Measurements from ENCODE around the gene ZBTB18. TPM values are rescaled to one million over a fixed set of nuclear protein-coding genes. Genes with fewer than 3 reads are reported as not detected.

The ZBTB18 gene
- total RNA-seq, 2 experiments from 2014 or later = 8.2 TPM

- no peak for TF ChIP-seq CTCF (IDR thresholded peaks at IDR 0.05)
- intact Hi-C loops (cut with micrococcal nuclease) = loop anchor here (5.0 kb wide), 1 partner anchor 222 kb away; no protein-coding TSS in a partner anchor
- Mint-ChIP-seq H3K27ac (peak overlapping the region; percentile 87), H3K9me3 (no peaks in the 10 kb centered on the region), H3K4me1 (ENCODE audit: low read depth) (peaks cover 40% of the 10 kb centered on the region), H3K27me3 (no peaks in the 10 kb centered on the region), H3K4me3 (peak overlapping the region; percentile 90), H3K36me3 (ENCODE audit: low read depth) (no peaks in the 10 kb centered on the region)
- CTCF ChIA-PET = no interaction called here
- DNase-seq = peak; percentile 9
- POLR2A ChIA-PET = no interaction called here
- ATAC-seq = no peak
Measured at GRCh38 chr1:244050014-244050834, 859 bp upstream of the ZBTB18 start.

DNA sequence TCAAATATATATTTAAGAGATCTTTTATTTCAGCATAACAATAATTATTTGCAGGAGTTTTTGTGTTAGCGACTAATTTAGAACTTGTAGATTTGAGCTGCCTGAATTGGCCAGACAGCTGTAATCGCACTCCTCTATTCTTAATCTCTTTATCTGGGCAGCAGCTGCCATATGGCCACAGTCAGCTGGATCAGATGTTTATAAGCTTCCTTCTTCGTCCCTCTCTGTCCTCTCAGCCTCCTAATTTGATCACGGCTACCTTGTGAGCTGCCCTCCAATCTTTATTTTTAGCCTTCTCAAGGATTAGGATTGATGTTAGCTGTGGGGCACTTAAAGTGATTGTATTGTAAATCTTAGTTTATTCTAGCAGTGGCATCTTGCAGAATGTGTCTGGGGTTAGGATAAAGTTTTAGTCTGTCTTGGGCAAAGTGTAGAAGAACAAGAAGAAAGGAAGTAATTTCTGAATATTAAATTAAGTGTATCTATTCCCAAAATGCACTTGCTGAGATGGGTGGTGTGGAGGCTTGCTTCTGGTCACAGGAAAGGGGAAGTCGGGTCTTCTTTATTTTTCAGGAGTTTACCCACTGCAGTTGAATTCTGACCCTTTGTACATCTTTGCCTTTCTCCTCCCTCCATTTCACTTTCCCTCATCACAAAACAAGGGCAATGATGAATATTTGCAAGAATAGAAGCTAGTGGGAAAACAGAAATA, 1.1 kb downstream of the ZBTB18 start:
- Mint-ChIP-seq H3K9me3 (no peaks in the 10 kb centered on the region), H3K4me3 (no peak overlapping the region), H3K36me3 (ENCODE audit: low read depth) (peaks cover 8% of the 10 kb centered on the region), H3K4me1 (ENCODE audit: low read depth) (peaks cover 37% of the 10 kb centered on the region), H3K27me3 (no peaks in the 10 kb centered on the region), H3K27ac (no peak overlapping the region)
- TF ChIP-seq CTCF (IDR thresholded peaks at IDR 0.05) = no peak
- POLR2A ChIA-PET = interaction anchor here (0.6 to 1.5 kb wide), 2 partner anchors 12 to 21 kb away, joined by 3 to 5 read pairs; no protein-coding TSS in a partner anchor
- no peak for ATAC-seq
- CTCF ChIA-PET = interaction anchor here (1.1 to 1.5 kb wide), 4 partner anchors 9 to 708 kb away, joined by 3 to 4 read pairs (median 3); no protein-coding TSS in a partner anchor
- intact Hi-C loops (cut with micrococcal nuclease) = loop anchor here (5.0 kb wide), 1 partner anchor 220 kb away; no protein-coding TSS in a partner anchor
- no peak for DNase-seq

- ATAC-seq = no peak
- intact Hi-C loops (cut with micrococcal nuclease) = loop anchor here (5.0 kb wide), 1 partner anchor 219 kb away; no protein-coding TSS in a partner anchor
- CTCF ChIA-PET = interaction anchor here (1.1 to 1.9 kb wide), 5 partner anchors 8 to 709 kb away, joined by 3 to 4 read pairs (median 3); no protein-coding TSS in a partner anchor
- Mint-ChIP-seq H3K36me3 (ENCODE audit: low read depth) (peaks cover 9% of the 10 kb centered on the region), H3K27ac (no peak overlapping the region), H3K4me3 (no peak overlapping the region), H3K4me1 (ENCODE audit: low read depth) (peaks cover 41% of the 10 kb centered on the region), H3K9me3 (no peaks in the 10 kb centered on the region), H3K27me3 (no peaks in the 10 kb centered on the region)
- no peak for TF ChIP-seq CTCF (IDR thresholded peaks at IDR 0.05)
- no peak for DNase-seq
- POLR2A ChIA-PET = interaction anchor here (1.5 kb wide), 2 partner anchors 10 to 11 kb away, joined by 5 to 6 read pairs; no protein-coding TSS in a partner anchor
Measured at GRCh38 chr1:244052728-244053312, 1.7 kb downstream of the ZBTB18 start.

DNA sequence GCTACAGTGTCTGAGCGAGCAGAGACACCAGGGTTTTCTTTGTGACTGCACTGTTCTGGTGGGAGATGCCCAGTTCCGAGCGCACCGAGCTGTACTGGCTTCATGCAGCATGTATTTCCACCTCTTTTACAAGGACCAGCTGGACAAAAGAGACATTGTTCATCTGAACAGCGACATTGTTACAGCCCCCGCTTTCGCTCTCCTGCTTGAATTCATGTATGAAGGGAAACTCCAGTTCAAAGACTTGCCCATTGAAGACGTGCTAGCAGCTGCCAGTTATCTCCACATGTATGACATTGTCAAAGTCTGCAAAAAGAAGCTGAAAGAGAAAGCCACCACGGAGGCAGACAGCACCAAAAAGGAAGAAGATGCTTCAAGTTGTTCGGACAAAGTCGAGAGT, 2.7 kb downstream of the ZBTB18 start:
- no peak for TF ChIP-seq CTCF (IDR thresholded peaks at IDR 0.05)
- Mint-ChIP-seq H3K27me3 (no peaks in the 10 kb centered on the region), H3K4me3 (no peak overlapping the region), H3K4me1 (ENCODE audit: low read depth) (peaks cover 44% of the 10 kb centered on the region), H3K9me3 (no peaks in the 10 kb centered on the region), H3K27ac (no peak overlapping the region), H3K36me3 (ENCODE audit: low read depth) (peaks cover 9% of the 10 kb centered on the region)
- intact Hi-C loops (cut with micrococcal nuclease) = loop anchor here (5.0 kb wide), 1 partner anchor 218 kb away; no protein-coding TSS in a partner anchor
- POLR2A ChIA-PET = interaction anchor here (1.5 to 2.6 kb wide), 2 partner anchors 9 to 13 kb away, joined by 6 read pairs; no protein-coding TSS in a partner anchor
- DNase-seq (peak; percentile 23), ATAC-seq (no peak)
- CTCF ChIA-PET = interaction anchor here (1.1 to 1.9 kb wide), 2 partner anchors 12 to 219 kb away, joined by 4 read pairs; no protein-coding TSS in a partner anchor
